Nucleus accumbens (tissue), 56 donors: Measurements from ENCODE around the gene FAM72B.
"Not testable (repeated sequence)": the region's sequence is repeated elsewhere in the genome, so short reads cannot be mapped to it uniquely, and the experiment has no call there.

ENCODE experiments used
- DNase-seq, 56 donors: peaks; one replicate each; lab custom pipeline; 2025; lab: John Stamatoyannopoulos, UW

FAM72B gene

DNA sequence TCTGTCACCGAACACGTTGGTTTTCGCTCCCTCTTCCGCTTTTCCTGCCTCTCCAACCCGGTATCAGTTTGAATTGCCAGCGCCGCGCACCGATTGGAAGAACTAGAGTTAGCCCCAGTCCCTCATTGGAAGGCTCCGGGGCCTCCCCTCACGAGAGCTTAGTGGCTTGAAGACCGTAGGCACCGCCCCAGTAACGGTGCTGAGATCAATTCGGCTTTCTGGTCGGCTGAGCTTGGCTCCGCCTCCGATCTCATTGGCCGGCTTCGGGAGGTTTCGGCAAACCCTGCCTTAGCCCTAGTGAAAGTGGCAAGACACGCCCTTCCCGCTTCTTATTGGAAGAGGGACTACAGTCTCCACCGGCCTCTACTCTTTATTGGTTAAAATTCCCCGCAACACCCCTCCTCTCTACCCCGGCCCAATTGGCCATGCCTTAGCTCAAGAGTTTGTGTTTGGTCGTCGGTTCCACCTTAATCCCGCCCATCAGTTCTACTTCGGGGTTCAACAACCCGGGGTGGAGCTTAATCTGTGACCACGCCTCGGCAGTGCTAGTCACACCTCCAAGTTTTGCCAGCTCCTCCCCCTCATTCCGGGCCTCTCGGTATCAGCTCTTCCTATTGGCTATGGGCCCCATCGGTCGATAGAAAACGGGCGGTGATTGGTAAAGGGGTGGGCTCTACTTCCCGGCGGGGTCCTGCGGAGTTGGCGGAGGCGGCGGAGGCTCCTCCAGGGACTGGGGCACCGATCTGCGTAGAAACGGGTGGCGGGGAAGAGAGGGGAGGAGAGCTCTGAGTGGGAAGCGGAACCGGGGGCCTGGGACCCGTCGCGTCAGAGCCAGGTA lies at the start of gene FAM72B, which contains the start of gene SRGAP2C:
Gene FAM72B (minus strand): TSS at position 51 of the 838 bp plus-strand sequence. CDS start 851 bp downstream, outside the sequence.
Gene SRGAP2C (plus strand): TSS at position 686 of the 838 bp plus-strand sequence. CDS start 2,472 bp downstream, outside the sequence.
- DNase-seq, result peak; percentile 30 to 100 (median 98)

DNA sequence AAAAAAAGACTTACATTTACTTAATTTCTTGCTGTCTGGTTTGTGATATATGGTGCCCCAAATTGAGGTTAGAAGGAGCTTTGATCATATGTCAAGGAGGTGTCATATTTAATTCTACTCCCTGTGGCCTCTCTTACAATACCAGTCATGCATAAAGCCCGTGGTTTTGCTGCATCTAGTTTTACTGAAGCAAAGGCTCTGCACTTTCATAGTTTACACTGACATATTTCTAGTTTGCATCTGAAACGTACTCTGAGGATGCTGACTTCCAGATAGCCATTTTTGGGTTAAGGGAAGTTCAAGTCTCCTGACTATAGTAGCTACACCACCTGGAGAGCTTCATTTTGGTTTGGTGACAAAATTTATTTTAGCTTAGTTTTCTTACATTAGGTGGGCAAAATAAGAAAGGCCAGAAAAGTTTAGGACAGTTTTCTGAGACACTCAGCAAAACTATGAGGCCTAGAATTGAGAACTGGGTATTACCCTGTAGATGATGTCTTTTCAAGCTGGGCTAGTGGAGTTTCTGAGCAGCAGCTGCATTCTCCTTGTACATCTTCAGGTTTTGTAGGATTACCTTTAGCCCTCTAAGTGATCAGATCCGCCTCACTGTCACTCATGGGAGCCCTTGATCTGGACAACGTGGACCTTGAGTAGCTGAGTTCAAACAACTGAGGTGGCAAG lies 48.4 kb upstream of the FAM72B start:
- not testable (repeated sequence) for DNase-seq

DNA sequence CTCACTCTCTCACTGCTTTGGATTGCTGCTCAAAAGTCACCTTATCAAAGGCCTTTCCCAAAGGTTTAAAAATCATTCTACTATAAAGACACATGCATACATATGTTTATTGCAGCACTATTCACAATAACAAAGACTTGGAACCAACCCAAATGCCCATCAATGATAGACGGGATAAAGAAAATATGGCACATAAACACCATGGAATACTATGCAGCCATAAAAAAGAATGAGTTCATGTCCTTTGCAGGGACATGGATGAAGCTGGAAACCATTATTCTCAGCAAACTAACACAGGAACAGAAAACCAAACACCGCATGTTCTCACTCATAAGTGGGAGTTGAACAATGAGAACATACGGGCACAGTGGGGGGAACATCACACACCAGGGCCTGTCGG lies 46.5 kb upstream of the FAM72B start:
- DNase-seq, result not testable (repeated sequence)

DNA sequence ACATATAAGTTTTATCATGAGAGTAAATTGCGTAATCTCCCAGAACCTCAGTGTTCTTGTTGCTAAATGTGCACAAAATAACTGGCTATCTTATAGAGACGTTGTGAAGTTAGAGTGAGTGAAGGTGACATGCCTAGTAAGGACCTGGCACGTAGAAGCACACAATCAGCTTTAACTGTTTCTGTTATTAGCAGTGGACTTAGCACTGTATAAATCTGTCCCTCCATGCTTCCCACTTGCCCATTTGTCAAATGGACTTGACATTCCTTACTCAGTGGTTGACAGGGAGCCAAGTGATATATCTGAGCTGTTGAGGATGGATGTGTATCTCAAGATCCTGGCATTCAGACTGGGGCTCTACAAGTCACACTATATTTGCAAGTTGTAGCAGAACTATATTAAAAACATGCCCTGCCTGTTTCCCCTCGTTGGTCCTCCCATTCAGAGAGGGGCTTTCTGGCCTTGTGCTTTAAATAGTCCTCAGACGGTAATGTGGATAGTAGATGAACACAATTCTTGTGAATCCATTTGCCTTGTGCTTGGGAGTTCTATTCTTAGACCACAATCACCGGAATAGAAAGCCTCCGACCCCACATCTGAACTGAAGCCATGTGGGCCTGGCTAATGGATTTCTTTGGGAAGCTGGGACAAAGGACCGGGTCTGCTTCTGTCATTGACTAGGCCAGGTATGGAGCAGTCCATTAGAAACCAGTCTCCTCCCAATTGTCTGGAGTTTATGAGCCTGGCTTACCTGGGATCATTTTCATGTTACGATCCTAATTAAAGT lies 43.6 kb upstream of the FAM72B start:
- not testable (repeated sequence) for DNase-seq

DNA sequence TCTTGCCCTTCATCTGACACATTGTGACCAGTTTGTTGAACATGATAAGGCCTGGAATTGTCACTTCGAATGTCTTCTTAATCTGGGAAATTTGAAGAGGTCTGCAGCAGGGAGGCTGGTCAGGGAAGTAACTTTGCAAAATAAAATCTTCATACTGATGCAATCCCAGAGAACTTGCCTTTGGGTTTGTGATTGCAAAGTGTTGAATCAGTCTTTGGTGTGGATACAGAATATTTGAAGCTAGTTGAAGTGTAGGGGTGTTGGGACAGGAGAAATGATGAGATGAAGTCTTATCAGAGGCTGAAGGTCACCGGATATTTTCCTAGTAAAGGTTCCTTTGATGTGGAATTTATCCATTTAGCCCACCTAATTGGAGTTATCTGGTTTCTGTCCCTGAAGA lies 42.8 kb upstream of the FAM72B start:
- DNase-seq, result not testable (repeated sequence)

DNA sequence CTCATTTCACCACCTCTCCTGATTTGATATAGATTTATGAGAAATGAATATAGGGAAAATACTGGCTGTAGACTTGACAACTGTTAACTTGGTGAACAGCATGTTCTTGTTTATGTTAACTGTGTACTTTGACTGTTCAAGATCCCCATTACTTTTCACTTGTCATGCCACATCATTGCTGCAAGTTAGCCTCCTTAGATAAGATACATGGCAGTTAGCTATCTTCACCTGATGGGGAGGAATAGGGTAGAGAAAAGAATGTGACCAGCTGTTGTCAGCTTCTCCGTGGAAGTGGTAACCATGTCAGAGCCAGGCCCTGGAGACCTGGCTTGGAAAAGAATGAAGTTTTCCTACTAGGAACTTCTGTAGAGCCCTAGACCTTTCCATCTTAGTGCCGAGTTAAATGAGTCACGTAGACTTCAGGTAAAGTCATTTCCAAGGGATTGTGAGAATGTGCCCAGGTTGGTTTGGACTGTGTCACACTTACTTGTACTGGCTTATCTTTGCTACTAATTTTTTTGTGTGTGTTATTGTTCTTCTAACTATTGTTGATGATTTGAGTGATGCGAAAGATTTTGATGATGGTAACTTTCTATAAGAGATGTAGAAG lies 42.3 kb upstream of the FAM72B start:
- DNase-seq, result not testable (repeated sequence)

DNA sequence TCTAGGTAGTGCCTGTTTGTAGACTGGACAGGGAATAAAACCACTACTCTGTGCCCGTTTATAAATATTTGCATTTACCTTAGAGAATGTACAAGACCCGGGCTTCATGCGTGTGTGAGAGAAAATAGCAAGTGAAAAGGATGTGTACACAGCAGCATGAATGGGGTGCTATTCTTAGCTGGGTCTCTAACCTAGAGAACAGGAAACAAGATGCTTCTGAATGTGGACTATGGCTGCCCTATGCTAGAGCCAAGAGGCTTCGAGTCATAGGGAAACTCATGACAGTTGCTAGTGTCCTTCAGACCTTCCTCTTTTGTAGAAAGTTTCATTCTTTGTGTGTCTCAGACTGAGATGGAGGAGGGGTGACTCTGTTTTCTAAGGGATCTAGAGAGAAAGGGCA lies 40.6 kb upstream of the FAM72B start:
- DNase-seq, result not testable (repeated sequence)

DNA sequence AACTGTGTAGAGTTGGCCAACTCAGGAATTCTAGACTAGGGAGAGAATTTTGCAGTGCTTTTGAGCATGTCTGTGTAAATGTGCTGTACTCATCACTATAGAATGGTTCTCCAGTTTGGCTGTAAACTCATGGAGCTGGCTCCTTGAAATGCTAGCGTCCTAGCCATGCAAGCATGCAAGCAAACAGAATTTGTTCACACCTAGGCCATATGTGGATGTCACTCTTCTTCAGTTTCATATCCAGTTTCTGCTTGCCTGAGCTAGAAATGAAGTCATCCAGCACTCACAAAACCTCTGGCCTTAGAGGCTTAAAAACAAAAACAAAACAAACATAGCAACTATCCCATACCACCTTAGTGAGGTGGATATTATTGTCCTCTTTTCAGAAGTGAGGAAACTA lies 37.6 kb upstream of the FAM72B start:
- not testable (repeated sequence) for DNase-seq

DNA sequence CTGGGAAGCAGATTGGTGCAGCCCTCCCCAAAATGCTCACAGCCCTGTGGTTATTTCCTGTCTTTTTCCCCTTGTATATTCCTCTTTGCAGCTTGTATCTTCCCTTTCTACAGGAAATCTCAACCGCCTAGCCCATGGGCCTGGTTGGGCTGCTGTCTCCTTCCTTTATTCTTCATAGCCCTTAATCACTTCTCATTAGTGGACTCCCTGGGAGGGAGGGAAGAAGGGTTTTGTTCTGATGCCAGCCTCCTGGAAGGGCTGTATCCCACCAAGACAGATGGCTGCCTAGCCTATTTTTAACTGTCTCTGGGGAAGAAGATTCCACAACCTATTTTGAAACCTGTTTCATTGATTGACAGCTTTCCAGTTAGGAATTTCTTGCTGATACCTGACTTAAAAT lies 32.5 kb upstream of the FAM72B start:
- not testable (repeated sequence) for DNase-seq

DNA sequence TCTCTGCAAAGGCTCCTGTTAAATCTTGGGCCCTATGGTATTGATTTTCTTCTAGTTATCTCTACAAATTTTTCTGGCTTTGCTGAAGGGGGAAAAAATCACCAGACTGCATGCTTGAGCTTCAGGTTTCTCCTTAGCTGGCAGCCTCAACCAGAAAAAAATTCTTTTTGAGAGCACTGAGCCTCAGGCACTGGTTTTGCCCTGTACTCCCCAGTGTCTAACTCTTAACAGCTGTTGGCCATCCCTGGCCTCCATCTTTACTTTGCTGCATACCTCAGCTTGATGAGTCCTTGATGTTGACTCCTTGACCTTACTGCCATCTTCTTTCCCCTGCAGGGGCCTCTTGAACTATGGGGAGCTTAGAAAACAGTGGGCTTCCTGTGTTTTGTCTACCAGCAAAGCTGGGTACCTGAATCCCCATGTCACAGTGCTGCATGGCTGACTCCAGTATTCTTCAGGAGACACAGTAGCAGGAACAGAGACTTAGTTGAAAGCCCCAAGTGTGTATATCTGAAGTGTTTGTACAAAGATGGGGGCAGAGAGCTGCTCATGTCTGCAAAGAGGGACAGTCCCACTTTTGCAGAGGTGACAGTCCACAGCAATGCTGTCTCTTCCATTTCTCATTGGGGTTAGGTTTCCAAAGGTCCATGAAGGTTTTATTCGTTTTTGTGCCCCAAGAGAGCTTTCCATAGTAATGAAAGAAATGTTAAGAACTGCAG lies 31.7 kb upstream of the FAM72B start:
- DNase-seq, result not testable (repeated sequence)

DNA sequence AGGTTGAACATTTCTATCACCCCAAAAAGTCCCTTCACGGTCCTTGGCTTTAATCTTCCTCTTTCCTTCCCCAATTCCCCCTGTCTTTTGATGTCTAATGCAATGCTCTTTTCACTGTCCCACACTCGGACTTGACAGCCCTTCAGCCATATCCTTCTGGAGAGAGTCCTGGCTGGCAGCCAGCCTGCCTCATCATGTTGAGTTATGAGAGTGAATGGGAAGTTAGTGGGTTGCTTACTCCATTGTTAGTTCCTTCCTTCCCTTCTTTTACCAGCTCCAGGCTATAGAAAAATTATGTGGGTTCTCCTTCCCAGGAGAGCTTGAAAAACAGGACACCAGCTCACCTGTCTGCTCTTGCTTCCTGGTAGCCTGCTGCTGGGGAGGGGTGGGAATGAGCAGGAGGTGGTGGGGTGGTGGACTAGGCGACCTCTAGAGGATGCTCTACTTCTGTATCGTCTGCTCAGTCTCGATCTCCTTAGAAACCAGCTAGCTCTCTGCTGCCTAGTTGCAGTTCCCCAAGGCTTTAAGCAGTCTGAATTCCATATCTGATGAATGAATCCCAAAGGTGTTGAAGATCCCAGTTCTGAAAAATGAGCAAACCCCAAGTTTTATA lies 30.5 kb upstream of the FAM72B start:
- DNase-seq, result not testable (repeated sequence)

DNA sequence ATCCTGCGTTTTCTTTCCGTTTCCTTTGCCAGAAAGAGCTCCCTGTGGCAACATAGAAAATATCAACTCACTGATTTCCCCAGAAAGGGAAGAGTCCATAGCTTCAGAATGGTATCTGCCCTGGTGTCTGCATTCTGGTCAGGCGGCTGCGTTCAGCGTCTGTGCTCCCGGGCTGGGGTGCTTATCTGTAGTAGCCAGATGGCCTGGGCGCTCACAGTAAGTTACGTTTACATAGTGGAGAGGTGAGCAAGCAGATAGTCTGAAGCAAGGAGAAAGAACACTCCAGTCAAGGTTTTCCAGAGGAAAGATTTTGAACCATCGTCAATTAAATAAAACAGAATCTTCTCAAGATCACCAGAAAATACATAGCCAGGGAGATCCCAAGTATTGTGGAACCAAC lies 29.4 kb upstream of the FAM72B start:
- DNase-seq, result not testable (repeated sequence)

DNA sequence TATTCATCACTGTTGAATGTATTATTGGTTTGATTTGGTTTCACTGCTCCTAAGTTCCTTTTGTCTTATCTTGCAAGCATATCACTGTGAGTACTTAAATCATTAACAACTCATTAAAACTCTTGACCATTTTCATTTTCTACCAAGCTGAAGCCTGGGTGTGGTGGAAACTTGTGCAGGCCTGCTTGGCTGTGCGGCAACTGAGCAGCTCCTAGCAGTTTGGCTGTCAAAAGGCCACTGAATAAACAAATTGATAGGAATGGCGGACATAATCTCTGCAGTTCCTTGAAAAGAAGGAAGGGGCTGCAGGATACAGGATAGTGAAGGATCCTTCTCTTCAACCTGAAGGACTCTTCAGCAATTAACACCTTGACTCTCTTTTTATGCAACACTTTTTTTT lies 26.6 kb upstream of the FAM72B start:
- DNase-seq, result not testable (repeated sequence)

DNA sequence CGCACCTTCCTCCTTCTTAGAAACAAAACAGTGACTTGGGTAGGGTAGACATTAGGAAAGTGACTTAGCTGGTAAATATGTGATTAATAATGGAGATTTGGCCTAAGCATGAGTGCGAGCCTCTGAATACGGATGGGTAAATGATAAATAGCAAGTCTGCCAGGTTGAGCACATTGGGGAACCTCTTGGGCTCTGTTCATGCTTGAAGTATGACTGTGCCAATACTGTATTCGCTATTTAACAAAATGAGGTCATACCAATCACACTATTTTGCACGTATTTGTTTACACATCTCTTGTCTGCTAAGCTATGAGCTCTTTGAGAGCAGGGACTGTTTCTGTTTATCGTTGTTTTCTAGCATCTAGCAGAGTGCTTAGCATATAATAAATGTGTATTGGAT lies 24.2 kb upstream of the FAM72B start:
- not testable (repeated sequence) for DNase-seq

DNA sequence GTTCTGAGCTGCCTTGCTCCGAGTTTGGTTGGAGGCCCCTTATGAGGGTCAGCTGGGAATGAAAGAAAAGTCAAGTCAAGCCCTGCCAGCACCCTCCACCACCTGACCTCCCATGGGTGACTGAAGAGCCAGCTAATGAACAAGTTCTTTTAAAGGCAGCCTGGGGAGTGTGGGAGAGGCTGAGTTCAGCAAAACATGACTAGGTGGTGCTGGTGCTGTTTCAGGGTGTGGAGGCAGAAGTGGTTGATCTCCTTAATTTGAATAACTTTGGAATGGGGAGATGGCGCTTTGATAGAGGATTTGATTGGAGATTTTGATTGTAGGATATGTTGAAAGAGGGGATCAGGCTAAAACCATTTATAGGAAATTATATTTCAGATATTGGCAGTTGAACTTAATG lies 23.2 kb upstream of the FAM72B start:
- DNase-seq, result peak in 1 of 56 donors; percentile 7

DNA sequence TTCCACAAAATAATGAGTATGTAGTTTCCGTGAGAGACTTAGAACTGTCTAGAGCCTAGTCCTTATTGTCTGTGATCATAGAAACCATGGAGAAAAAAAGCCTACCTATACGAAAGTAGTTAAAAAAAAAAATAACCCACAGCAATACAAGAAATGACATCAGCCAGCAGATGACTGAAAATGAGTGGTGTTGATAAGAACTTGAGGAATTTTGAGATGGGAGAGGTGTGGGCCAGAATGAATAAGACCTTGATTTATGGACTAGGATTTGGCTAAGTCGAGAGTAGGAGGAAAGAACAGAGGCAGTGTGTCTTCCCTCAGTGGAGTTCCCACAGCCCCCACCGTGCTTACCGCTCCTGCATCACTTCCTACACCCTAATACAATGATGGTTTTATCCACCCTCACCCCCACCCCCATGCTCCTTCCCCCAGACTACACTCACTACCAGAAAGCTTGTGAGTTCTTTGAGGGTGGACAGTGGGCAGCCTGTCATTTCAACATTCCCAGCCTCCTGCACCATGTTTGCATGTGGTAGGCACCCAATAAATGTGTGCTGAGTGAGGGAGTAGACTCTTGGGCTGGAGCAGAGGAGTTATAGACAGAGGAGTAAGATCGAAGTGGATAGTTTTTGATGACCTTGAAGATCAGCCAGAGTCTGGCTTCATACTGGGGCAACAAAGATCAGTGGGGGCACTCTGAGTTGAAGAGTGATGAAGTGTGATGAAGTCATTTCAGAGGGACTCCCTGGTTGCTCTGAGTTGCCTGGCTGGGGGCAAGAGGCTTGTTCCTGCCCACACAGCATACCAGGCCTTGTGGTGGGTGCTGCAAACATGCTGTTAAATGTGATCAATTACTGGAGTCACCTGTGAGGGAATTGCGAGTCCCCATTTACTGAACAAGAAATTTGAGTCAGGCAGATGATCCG lies 21.9 kb upstream of the FAM72B start:
- DNase-seq, result peak in 1 of 56 donors; percentile 3

DNA sequence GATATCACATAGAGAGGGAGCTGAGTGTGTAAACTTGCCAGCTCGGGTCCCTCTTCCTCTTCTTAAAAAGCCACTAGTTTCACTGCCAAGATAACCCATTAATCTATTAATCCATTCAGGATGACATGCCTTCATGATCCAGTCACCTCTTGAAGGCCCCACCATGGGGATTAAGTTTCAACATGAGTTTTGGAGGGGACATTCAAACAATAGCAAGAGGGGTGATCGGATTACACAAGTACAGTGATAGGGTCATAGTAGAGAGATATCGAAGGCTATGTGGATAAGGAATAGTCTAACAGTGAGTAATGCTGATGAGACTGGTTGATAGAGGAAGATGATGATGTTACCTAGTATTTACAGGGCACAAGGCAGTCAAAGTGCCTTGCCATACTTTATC lies 18.8 kb upstream of the FAM72B start:
- not testable (repeated sequence) for DNase-seq
